ENCODE results near the gene EPB41L3.

DNA sequence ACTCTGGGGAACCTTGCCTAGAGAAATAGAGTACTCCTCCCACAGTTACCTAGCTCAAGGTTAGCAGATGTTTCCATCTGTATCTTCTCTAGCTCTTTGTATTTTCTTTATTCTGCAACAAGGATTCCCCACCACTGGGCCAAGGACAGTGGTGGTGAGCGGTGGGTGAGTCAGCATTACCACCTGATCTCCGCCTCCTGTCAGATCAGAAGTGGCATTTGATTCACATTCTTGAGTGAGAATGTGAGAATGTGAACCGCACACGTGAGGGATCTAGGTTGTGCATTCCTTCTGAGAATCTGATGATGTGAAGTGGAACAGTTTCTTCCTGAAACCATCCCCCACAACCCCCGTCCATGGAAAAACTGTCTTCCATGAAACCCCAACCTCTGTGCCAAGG lies 9.0 kb downstream of the EPB41L3 start:
- no peak for TF ChIP-seq POLR2A (IDR thresholded peaks at IDR 0.05)
- no peak for TF ChIP-seq EP300 (IDR thresholded peaks at IDR 0.05)
- TF ChIP-seq, protein P1, sequence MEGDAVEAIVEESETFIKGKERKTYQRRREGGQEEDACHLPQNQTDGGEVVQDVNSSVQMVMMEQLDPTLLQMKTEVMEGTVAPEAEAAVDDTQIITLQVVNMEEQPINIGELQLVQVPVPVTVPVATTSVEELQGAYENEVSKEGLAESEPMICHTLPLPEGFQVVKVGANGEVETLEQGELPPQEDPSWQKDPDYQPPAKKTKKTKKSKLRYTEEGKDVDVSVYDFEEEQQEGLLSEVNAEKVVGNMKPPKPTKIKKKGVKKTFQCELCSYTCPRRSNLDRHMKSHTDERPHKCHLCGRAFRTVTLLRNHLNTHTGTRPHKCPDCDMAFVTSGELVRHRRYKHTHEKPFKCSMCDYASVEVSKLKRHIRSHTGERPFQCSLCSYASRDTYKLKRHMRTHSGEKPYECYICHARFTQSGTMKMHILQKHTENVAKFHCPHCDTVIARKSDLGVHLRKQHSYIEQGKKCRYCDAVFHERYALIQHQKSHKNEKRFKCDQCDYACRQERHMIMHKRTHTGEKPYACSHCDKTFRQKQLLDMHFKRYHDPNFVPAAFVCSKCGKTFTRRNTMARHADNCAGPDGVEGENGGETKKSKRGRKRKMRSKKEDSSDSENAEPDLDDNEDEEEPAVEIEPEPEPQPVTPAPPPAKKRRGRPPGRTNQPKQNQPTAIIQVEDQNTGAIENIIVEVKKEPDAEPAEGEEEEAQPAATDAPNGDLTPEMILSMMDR (IDR thresholded peaks at IDR 0.05) = no peak
